Coronary artery (tissue), 2 donors: Measurements from ENCODE around the gene OR11L1.

Experiments used
- DNase-seq: peaks from one replicate; pipeline ENCODE4 v3.0.0-alpha.2; 2017; ENCODE audit warnings: low spot score
- H3K27ac ChIP-seq, 2 donors: fragments of 200-600 bp; sonication (generic); one replicate each; pipeline ENCODE4 v1.5.1; 2016 to 2019
- H3K4me3 ChIP-seq: fragments of 200-600 bp; sonication (generic); 2 replicates; pipeline ENCODE4 v1.5.1; 2016; ENCODE audit warnings: mild to moderate bottlenecking, moderate library complexity
- TF ChIP-seq, protein P1 (sequence below): fragments of 200-600 bp; sonication (generic); IDR thresholded peaks from one replicate; pipeline ENCODE4 v1.5.1; 2019; ENCODE audit warnings: antibody characterized with exemption

The OR11L1 gene

DNA sequence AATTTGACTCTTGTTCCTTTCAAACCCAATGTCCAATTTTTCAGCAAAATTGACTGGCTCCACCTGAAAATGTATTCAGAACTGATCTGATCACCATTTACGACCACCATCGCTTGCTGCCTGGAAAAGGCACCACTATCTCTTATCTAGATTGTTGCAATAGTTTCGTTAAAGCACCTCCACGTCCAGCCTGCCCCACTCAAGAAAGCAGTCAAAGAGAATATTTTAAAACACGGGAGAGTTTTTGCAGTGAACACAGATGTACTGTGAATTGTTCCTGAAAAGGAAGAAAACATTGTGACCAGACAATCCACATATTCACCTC, 4.0 kb upstream of the OR11L1 start:
- TF ChIP-seq, protein P1, sequence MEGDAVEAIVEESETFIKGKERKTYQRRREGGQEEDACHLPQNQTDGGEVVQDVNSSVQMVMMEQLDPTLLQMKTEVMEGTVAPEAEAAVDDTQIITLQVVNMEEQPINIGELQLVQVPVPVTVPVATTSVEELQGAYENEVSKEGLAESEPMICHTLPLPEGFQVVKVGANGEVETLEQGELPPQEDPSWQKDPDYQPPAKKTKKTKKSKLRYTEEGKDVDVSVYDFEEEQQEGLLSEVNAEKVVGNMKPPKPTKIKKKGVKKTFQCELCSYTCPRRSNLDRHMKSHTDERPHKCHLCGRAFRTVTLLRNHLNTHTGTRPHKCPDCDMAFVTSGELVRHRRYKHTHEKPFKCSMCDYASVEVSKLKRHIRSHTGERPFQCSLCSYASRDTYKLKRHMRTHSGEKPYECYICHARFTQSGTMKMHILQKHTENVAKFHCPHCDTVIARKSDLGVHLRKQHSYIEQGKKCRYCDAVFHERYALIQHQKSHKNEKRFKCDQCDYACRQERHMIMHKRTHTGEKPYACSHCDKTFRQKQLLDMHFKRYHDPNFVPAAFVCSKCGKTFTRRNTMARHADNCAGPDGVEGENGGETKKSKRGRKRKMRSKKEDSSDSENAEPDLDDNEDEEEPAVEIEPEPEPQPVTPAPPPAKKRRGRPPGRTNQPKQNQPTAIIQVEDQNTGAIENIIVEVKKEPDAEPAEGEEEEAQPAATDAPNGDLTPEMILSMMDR = no peak
- DNase-seq = no peak
- Histone ChIP-seq H3K4me3 (no peak overlapping the region), H3K27ac (no peak overlapping the region)

DNA sequence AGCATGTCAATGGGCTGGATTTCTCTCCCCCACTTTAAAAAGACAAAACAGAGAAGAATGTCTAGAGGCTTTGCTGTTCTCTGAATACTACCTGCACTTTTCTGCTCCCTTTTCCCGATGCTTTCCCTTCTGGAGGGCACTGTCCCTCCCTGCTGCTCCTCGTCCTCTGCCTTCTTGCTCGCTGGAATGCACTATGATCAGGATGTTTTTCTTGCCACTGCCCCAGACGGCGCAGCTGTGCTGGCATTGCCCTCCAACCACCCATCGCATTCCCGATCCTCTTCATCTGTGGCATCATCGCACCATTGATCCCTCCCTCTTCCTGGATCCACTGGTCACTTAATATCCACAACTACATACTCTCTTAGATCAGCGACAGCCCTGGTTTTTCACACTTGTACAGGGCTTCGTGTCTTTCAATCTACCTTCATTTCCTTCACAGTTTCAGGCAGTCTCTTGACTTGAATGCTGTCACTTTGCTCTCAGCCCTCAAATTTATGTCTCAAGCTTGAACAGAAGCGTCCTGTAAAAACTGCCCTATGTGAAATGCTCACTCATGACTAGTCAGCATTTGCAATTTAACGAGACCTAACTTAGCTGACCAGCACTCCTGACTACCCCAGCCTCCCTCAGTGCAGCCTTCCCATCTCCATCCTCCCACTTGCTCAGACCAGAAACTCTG, 3.5 kb upstream of the OR11L1 start:
- TF ChIP-seq, protein P1 = no peak
- no peak overlapping the region for H3K4me3 ChIP-seq

DNA sequence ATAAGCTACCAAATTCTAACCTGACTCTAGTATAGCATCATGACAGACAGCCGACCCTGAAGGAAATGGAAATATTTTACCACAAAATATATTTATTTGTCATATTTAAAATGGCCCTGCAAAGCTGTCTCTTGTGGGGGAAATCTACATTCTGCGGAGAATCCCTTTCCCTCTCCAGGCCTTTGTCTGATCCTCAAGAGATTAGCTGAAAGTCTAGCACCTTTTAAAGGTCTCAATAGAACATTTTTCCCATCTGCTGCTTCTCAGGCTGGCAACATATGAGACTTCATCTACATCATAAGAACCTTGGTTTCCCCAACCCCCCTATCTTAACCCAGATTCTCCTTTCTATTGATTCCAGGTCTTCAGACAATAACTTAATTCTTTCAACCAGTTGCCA, 1.7 kb upstream of the OR11L1 start:
- DNase-seq = no peak
- Histone ChIP-seq H3K27ac (no peak overlapping the region), H3K4me3 (no peak overlapping the region)
- TF ChIP-seq, protein P1 = no peak

More for the DNA sequence above, 3.5 kb upstream of the OR11L1 start:
- no peak overlapping the region for H3K27ac ChIP-seq
- DNase-seq = no peak

DNA sequence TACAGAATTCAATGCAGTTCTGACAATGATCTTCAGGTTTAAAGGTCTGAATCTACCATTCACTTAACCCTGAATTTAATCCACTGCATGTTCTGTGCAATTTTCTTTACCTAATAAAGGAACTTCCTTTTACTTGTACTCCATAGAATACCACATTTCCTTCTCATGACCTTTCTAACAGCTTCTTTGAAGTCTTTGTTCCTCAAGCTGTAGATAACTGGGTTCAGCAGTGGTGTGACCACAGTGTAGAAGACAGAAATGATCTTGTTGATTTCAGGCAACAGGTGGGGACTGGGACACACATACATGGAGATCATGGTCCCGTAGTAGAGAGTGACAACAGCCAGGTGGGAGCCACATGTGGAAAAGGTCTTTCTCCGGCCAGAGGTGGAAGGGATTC, 878 bp downstream of the OR11L1 start:
- Histone ChIP-seq H3K4me3 (no peak overlapping the region), H3K27ac (no peak overlapping the region)
- no peak for DNase-seq
- TF ChIP-seq, protein P1 = no peak

DNA sequence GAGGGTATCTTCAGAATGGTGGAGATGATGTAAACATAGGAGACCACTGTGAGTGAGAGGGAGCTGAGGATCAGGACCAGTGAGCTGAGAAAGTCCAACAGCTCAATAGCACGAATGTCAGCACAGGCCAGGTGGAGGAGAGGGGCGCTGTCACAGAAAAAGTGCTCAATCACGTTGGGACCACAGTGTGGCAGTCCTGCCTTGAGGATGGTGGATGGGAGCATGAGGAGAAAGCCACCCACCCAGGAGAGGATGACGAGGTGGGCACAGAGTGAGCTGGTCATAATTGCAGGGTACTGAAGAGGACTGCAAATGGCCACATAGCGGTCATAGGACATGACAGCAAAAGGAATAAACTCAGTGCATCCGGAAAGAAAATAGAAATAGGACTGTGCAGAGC, 8.1 kb downstream of the OR11L1 start:
- Histone ChIP-seq H3K4me3 (no peak overlapping the region), H3K27ac (no peak overlapping the region)
- DNase-seq = no peak
- TF ChIP-seq, protein P1 = no peak

DNA sequence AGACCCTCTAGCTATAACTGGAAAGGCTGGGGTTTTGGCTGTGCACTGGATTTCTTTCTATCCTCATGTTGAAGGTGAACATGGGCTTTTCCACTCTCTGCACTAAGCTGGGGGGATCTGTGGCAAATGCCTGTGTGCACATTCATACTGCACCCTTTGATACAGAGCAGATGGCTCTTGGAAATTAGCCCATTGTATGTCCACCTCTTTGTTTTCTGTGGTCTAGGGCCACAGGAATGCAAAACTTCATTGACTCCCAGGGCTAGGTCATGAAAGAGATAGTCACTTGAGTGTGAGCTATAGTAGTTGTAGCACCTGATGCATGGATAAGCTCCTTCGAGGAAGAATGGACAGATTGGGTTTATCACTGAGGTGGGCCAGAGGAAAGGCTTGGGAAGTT, 12.0 kb downstream of the OR11L1 start:
- Histone ChIP-seq H3K4me3 (no peak overlapping the region), H3K27ac (no peak overlapping the region)
- TF ChIP-seq, protein P1 = no peak
- no peak for DNase-seq

DNA sequence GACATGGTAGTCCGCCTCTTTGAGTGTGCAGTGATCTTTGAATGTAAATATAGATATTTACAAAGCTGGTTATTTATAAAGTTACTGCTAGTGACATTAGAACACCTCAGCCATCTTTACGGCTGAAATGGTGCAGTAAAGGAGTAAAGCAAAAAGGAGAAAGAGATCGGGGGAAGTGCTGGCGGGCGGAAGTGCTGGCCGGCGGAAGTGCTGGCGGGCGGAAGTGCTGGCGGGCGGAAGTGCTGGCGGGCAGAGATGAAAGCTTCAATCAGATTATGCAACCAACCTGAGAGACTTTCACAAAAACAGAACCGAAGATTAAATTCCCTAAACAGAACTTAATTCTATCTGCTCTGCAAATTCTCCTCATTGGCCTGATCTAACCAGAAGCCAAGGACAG, 16.3 kb downstream of the OR11L1 start:
- TF ChIP-seq, protein P1 = no peak
- H3K27ac ChIP-seq = no peak overlapping the region
- no peak for DNase-seq

More for the DNA sequence above, 16.3 kb downstream of the OR11L1 start:
- no peak overlapping the region for H3K4me3 ChIP-seq
